Right lobe of liver (tissue), 4 donors: ENCODE measurements around the gene TNFRSF17.

Experiments
- CTCF ChIP-seq, 4 donors: fragments of 200-600 bp in 3 of 4; fragments of 450-650 bp in 1 of 4; IDR thresholded peaks; one replicate each; pipeline versions ENCODE4 v1.5.1 to v1.8.0; 2016 to 2022; ENCODE audit warnings: antibody characterized with exemption in 4 of 4, mild to moderate bottlenecking in 2 of 4
- POLR2A ChIP-seq: fragments of 450-650 bp; IDR thresholded peaks from one replicate; pipeline ENCODE4 v1.6.1; 2017; ENCODE audit warnings: antibody characterized with exemption, mild to moderate bottlenecking
- donor health status: DM: no; HTN: no; CAD: no.
- donor health status: DM: no; HTN: no; CAD: no.
- donor health status: DM: no; HTN: yes; CAD: no.

- TF ChIP-seq CTCF (IDR thresholded peaks at IDR 0.05): no peak
- no peak for TF ChIP-seq POLR2A
These were observed 2.3 kb downstream of the TNFRSF17 start for GRCh38 chr16:11967195-11967911.
